Measurements from ENCODE around the gene ARL15.

The ARL15 gene

DNA sequence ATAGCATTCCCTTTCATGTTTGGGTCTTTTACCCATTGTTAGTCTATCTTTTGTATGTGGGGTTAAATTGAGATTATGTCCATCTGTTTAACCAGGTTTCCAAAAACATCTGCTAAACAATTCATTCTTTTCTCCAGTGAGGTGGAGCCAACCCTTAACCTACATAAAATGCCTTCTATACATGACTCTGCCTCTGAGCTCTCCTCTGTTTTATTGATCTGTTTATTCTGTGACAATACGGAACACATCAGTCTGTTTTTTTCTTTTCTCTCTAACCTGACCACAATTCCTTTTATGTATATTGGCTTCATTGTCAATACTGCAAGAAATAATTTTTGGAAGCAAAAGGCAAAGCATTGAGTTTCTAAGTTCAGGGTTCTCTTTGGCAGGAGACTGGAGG lies 9.9 kb upstream of the ARL15 start:
- TF ChIP-seq, protein P1, sequence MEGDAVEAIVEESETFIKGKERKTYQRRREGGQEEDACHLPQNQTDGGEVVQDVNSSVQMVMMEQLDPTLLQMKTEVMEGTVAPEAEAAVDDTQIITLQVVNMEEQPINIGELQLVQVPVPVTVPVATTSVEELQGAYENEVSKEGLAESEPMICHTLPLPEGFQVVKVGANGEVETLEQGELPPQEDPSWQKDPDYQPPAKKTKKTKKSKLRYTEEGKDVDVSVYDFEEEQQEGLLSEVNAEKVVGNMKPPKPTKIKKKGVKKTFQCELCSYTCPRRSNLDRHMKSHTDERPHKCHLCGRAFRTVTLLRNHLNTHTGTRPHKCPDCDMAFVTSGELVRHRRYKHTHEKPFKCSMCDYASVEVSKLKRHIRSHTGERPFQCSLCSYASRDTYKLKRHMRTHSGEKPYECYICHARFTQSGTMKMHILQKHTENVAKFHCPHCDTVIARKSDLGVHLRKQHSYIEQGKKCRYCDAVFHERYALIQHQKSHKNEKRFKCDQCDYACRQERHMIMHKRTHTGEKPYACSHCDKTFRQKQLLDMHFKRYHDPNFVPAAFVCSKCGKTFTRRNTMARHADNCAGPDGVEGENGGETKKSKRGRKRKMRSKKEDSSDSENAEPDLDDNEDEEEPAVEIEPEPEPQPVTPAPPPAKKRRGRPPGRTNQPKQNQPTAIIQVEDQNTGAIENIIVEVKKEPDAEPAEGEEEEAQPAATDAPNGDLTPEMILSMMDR (IDR thresholded peaks at IDR 0.05), result no peak
- no peak for DNase-seq
- H3K9me3 Mint-ChIP-seq, result no peaks in the 10 kb centered on the region
- H3K4me3 Mint-ChIP-seq, result no peak overlapping the region
- H3K27ac Mint-ChIP-seq, result no peak overlapping the region
- peaks cover 11% of the 10 kb centered on the region for H3K27me3 Mint-ChIP-seq (ENCODE audit: low read depth, poor library complexity)
- H3K36me3 Mint-ChIP-seq (ENCODE audit: low read depth), result no peaks in the 10 kb centered on the region
- H3K4me1 Mint-ChIP-seq, result peaks cover 5% of the 10 kb centered on the region

DNA sequence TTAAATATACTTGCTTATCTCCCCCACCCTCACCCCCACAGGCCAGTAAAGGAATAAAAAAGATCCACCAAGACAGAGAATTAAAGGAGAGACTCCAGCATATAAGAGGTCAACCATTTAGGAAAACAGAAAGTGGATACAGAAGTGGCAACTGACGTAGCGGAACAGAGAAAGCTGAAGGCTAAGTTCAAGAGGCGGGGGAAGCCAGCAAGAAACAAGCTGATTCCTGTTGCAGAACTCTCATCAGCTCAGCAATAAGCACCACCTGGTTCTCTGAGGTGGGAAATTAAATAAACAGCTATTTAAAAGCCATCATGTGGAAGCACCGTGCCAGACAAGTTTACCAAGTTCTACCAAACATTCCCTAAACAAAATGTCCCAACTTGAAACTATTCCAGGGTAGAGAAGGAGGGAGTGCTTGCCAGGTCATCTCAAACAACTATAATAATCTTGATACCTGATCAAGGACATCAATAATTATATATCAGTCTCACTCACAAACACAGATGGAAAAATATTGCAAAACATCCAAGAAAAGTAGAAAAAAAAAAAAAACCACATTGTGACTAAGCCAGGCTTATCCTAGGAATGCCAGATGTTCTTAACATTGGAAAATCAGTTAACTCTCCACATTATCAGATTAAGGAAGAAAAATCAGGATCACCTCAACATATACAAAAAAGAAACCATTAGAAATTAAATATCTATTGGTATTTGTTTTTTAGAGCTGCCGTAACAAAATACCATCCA lies 7.3 kb upstream of the ARL15 start:
- peaks cover 5% of the 10 kb centered on the region for H3K4me1 Mint-ChIP-seq
- TF ChIP-seq, protein P1 (IDR thresholded peaks at IDR 0.05), result no peak
- H3K9me3 Mint-ChIP-seq, result no peaks in the 10 kb centered on the region
- no peak overlapping the region for H3K4me3 Mint-ChIP-seq
- peaks cover 24% of the 10 kb centered on the region for H3K27me3 Mint-ChIP-seq (ENCODE audit: low read depth, poor library complexity)
- no peak overlapping the region for H3K27ac Mint-ChIP-seq
- DNase-seq, result no peak
- H3K36me3 Mint-ChIP-seq (ENCODE audit: low read depth), result no peaks in the 10 kb centered on the region

DNA sequence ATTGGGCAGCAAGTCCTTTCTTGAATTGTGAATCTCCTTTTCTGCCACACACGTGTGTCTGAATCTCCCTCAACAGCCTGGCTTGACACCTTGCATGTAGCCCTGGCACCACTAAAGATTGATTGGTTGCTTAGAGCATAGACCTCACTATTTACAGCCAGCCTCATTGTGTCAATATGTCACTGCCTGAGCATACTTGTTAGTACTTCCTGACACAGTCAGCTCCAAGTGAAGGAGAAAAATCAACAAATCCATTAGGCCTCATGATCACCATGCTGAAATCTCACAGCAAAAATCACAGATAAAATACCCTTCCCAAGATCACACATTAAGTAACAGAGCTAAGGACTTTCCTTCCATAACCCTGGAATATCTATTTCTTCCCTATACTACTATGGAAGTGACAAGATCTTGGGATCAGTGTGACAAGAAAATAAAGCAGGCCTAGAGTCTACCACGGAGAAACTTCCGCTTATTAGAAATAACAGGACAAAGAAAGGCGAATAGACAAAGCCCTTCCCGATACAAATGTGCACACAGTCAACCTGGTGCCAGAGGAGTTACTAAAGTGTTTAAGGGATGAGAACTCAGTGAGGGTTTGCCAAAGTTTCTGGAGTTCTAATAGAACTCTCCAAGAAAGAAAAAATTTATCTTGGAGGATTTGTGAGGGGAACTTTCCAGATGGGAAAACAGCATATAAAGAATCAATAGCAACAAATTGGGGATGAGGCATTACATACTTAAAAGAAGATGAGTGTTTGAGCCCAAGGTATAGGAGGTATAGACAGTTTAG lies 5.6 kb upstream of the ARL15 start:
- TF ChIP-seq, protein P1 (IDR thresholded peaks at IDR 0.05), result no peak
- peaks cover 21% of the 10 kb centered on the region for H3K27me3 Mint-ChIP-seq (ENCODE audit: low read depth, poor library complexity)

DNA sequence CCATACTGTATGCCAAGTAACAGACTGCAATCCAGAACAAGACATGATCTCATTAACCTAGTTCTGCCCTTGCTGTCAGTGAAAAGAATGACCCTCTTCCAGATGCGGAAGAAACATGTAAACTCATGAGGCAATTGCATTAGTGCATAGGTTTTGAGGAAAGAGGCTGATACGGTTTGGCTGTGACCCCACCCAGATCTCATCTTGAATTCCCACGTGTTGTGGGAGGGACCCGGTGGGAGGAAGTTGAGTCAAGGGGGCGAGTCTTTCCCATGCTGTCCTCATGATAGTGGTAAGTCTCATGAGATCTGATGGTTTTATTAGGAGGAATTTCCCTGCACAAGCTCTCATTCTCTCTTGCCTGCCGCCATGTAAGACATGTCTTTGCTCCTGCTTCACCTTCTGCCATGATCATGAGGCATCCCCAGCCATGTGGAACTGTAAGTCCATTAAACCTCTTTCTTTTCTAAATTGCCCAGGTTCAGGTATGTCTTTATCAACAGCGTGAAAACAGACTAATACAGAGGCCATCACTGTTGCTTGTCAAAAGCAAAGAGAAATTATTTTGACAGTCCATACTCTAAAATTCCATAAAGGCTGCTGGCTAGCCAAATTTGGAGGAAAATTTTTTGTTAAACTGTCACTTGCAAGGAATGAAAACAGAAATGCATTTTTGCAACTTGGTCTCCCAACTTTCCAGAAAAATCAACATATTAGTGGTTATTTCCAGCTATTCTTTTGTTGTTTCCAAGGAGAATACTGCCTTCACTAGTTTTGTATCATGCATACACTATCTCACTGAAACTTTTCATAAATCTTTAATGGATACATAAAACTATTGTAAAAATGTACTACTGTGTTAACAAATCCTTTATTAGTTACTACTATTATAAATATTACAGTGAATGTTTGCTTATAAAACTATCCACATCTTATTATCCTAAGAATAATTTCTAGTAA lies 3.2 kb upstream of the ARL15 start:
- no peaks in the 10 kb centered on the region for H3K9me3 Mint-ChIP-seq
- H3K27me3 Mint-ChIP-seq (ENCODE audit: low read depth, poor library complexity), result peaks cover 25% of the 10 kb centered on the region
- TF ChIP-seq, protein P1 (IDR thresholded peaks at IDR 0.05), result no peak
- H3K36me3 Mint-ChIP-seq (ENCODE audit: low read depth), result no peaks in the 10 kb centered on the region
- no peak for DNase-seq
- no peak overlapping the region for H3K4me3 Mint-ChIP-seq
- H3K4me1 Mint-ChIP-seq, result peaks cover 24% of the 10 kb centered on the region
- no peak overlapping the region for H3K27ac Mint-ChIP-seq

More for the DNA sequence above, 5.6 kb upstream of the ARL15 start:
- H3K4me3 Mint-ChIP-seq, result no peak overlapping the region
- no peaks in the 10 kb centered on the region for H3K9me3 Mint-ChIP-seq
- peaks cover 12% of the 10 kb centered on the region for H3K4me1 Mint-ChIP-seq
- H3K27ac Mint-ChIP-seq, result no peak overlapping the region
- DNase-seq, result no peak
- H3K36me3 Mint-ChIP-seq (ENCODE audit: low read depth), result no peaks in the 10 kb centered on the region

DNA sequence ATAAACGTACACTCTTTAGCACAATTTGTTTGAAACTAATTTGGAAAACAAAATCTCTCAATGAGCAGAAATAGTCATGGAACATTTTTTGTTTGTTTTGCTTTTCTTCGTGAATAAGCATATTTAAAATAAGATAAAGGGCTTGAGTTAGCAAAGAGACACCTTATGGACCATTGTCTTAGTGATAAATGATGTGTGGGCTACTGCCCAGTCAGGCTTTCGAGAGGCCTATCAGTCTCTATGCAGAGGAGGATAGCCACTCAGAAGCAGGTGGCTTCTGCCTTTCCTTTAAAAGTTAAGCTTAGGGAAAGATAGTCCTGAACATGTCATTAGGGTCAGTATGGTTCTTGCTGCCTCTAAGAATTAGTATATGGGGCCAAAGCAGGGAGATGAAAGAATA lies 2.1 kb upstream of the ARL15 start:
- no peaks in the 10 kb centered on the region for H3K9me3 Mint-ChIP-seq
- H3K4me3 Mint-ChIP-seq, result peak overlapping the region; percentile 94
- no peak overlapping the region for H3K27ac Mint-ChIP-seq
- TF ChIP-seq, protein P1 (IDR thresholded peaks at IDR 0.05), result no peak
- peaks cover 31% of the 10 kb centered on the region for H3K4me1 Mint-ChIP-seq
- H3K36me3 Mint-ChIP-seq (ENCODE audit: low read depth), result no peaks in the 10 kb centered on the region
- peaks cover 21% of the 10 kb centered on the region for H3K27me3 Mint-ChIP-seq (ENCODE audit: low read depth, poor library complexity)
- DNase-seq, result no peak

All from nephron progenitor cell (in vitro differentiated cells).